GM06990 (cell line): Measurements from ENCODE around the gene CYP4Z1.
A peak's percentile ranks its signal among the peaks of the same experiment; 100 is the strongest.
"Not testable (repeated sequence)": the region's sequence is repeated elsewhere in the genome, so short reads cannot be mapped to it uniquely, and the experiment has no call there.

Experiments used
- DNase-seq: peaks from one replicate; pipeline ENCODE4 v3.0.0-alpha.2; 2011; ENCODE audit not compliant: insufficient read length; ENCODE audit errors: extremely low read depth
- H3K27me3 ChIP-seq: replicated peaks from 2 replicates; pipeline ENCODE4 v1.6.0; 2011; ENCODE audit warnings: low read length; ENCODE audit not compliant: control insufficient read depth, insufficient read depth
- H3K36me3 ChIP-seq: 2 replicates; pipeline ENCODE4 v1.5.1; 2011; ENCODE audit warnings: low read length; ENCODE audit not compliant: control insufficient read depth, insufficient read depth
- H3K4me3 ChIP-seq: replicated peaks from 2 replicates; pipeline ENCODE4 v1.5.1; 2011; ENCODE audit warnings: low read depth, mild to moderate bottlenecking, control low read depth, low read length
- CTCF ChIP-seq: IDR thresholded peaks from 2 replicates; pipeline ENCODE4 v1.5.1; 2011; ENCODE audit warnings: low read length, control low read depth, mild to moderate bottlenecking, inconsistent platforms; ENCODE audit not compliant: insufficient read depth, poor library complexity, severe bottlenecking

The CYP4Z1 gene

GRCh38 chr1:47091476-47091875, 24.4 kb downstream of the CYP4Z1 start:
- H3K27me3 ChIP-seq, H3K4me3 ChIP-seq, H3K36me3 ChIP-seq, DNase-seq: not testable (repeated sequence)
- peak; percentile 24 for TF ChIP-seq CTCF

DNA sequence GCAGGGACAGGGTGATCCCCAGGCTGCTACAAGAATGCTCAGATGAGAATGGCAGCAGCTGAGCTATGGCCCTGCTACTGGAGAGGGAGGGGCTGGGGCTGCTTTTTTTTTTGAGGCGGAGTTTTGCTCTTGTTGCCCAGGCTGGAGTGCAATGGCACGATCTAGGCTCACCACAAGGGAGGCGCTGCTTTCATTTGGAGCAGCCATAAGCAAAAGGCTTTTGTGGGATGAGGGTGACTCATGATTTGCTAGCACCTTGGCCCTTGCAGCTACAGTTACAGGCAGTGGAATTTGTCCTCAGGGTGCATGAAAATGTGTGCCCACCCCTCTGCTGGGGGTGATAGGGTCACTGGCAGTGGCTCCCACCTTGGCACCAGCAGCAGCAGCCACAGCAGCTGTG, 37.8 kb downstream of the CYP4Z1 start:
- no peak for DNase-seq
- no peaks in the 10 kb centered on the region for H3K36me3 ChIP-seq

GRCh38 chr1:47106792-47107191, 39.8 kb downstream of the CYP4Z1 start:
- Histone ChIP-seq H3K27me3 (no peaks in the 10 kb centered on the region), H3K4me3 (no peak overlapping the region), H3K36me3 (no peaks in the 10 kb centered on the region)
- DNase-seq, result no peak
- TF ChIP-seq CTCF, result no peak

More for the DNA sequence above, 37.8 kb downstream of the CYP4Z1 start:
- H3K27me3 ChIP-seq, result no peaks in the 10 kb centered on the region
- no peak for TF ChIP-seq CTCF
- no peak overlapping the region for H3K4me3 ChIP-seq

DNA sequence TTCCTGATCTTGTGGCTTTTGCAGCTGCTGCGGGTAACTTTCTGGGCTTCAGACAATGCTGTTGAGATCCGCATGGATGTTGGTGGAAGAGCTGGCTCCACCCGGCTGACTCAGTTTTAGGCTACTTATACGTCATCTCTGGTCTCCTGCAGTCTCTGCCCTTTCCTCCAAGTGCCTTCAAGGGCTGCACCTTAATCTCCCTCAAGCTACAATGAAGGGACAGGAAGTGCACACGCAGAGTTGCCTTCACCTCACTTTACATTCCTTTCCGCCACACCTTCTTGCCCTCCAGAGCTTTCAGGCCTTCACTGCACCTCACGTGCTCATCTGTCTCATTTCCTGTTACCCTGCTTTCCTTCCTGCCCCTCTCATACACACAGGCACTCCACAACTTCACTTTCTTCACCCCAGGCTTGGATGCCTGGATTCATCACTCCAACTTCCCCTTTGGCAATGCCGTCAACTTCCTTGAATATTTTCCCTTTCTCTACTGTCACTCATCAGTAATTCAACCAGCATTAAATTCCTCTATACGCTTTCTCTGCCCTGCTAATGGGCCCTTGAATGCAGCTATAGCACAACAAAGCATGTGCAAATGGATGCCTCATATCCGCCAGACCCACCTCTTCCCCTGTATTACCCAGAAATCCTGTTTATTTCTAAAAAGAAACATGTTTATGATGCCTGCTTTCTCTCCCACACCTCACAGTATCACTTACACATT, 41.0 kb downstream of the CYP4Z1 start:
- not testable (repeated sequence) for H3K36me3 ChIP-seq, H3K4me3 ChIP-seq, DNase-seq, H3K27me3 ChIP-seq

GRCh38 chr1:47109482-47109881, 42.5 kb downstream of the CYP4Z1 start:
- DNase-seq, H3K36me3 ChIP-seq, H3K27me3 ChIP-seq, H3K4me3 ChIP-seq: not testable (repeated sequence)

GRCh38 chr1:47113178-47113577, 46.1 kb downstream of the CYP4Z1 start:
- Histone ChIP-seq H3K27me3 (no peaks in the 10 kb centered on the region), H3K4me3 (no peak overlapping the region), H3K36me3 (no peaks in the 10 kb centered on the region)
- TF ChIP-seq CTCF, result no peak
- DNase-seq, result no peak

DNA sequence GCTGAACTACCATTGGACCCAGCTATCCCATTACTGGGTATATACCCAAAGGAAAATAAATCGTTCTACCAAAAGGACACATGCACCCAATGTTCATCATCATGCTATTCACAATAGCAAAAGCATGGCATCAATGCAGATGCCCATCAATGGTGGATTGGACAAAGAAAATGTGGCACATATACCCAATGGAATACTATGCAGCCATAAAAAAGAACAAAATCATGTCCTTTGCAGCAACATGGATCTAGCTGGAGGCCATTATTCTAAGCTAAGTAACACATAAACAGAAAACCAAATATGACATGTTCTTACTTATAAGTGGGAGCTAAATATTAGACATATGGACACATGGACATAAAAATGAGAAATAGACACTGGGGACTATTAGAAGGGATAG, 54.0 kb downstream of the CYP4Z1 start:
- H3K36me3 ChIP-seq, result not testable (repeated sequence)

GRCh38 chr1:47124834-47125233, 57.8 kb downstream of the CYP4Z1 start:
- DNase-seq, H3K36me3 ChIP-seq, H3K27me3 ChIP-seq, H3K4me3 ChIP-seq: not testable (repeated sequence)

More for the DNA sequence above, 54.0 kb downstream of the CYP4Z1 start:
- not testable (repeated sequence) for DNase-seq, H3K27me3 ChIP-seq, H3K4me3 ChIP-seq

DNA sequence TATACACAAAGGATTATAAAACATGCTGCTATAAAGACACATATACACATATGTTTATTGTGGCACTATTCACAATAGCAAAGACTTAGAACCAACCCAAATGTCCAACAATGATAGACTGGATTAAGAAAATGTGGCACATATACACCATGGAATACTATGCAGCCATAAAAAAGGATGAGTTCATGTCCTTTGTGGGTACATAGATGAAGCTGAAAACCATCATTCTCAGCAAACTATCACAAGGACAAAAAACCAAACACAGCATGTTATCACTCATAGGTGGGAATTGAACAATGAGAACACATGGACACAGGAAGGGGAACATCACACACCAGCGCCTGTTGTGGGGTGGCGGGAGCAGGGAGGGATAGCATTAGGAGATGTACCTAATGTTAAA, 60.0 kb downstream of the CYP4Z1 start:
- H3K4me3 ChIP-seq, H3K27me3 ChIP-seq, H3K36me3 ChIP-seq, DNase-seq: not testable (repeated sequence)
